OCI-LY3 (cell line): ENCODE data around the gene CENPT.

Experiments
- EZH2phosphoT487 ChIP-seq: fragments of 200-600 bp; shearing (Covaris generic); IDR thresholded peaks from 2 replicates; pipeline ENCODE4 v1.6.1; 2018; ENCODE audit warnings: antibody characterized with exemption, mixed run types, low read depth
- TF ChIP-seq, protein P1 (sequence below): fragments of 200-600, 300-600 bp; sonication (generic); IDR thresholded peaks from 2 replicates; pipeline ENCODE4 v1.5.1; 2014; ENCODE audit warnings: antibody characterized with exemption, low read length, low read depth

DNA sequence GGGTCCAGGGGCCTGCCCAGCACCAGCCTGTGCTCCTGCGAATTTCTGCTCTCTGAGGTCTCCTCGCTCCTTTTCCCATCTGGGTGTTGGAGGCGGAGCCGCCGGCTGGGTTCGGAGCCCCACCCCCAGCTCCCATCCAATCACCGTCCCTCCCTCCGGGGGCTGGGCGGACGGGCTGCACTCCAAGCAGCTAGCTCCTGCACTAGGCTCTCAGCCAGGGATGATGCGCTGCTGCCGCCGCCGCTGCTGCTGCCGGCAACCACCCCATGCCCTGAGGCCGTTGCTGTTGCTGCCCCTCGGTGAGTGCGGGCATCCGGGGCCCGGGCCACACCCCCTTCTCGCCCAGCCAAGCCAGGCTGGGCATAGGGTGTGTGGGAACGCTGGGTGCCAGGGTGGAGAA, 37.2 kb upstream of the CENPT start, which contains the start of gene NRN1L:
- TF ChIP-seq, protein P1, sequence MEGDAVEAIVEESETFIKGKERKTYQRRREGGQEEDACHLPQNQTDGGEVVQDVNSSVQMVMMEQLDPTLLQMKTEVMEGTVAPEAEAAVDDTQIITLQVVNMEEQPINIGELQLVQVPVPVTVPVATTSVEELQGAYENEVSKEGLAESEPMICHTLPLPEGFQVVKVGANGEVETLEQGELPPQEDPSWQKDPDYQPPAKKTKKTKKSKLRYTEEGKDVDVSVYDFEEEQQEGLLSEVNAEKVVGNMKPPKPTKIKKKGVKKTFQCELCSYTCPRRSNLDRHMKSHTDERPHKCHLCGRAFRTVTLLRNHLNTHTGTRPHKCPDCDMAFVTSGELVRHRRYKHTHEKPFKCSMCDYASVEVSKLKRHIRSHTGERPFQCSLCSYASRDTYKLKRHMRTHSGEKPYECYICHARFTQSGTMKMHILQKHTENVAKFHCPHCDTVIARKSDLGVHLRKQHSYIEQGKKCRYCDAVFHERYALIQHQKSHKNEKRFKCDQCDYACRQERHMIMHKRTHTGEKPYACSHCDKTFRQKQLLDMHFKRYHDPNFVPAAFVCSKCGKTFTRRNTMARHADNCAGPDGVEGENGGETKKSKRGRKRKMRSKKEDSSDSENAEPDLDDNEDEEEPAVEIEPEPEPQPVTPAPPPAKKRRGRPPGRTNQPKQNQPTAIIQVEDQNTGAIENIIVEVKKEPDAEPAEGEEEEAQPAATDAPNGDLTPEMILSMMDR, result no peak
- TF ChIP-seq EZH2phosphoT487, result no peak
